Neural crest cell (in vitro differentiated cells): ENCODE data around the gene GALNT18. TPM values are rescaled to one million over a fixed set of nuclear protein-coding genes. Genes with fewer than 3 reads are reported as not detected.

Source experiments
- DNase-seq: peaks from one replicate; pipeline ENCODE4 v3.0.0; 2021; ENCODE audit warnings: low read depth, mixed read lengths, low spot score
- H3K27ac Mint-ChIP-seq: one replicate; pipeline ENCODE4 v1.8.0; 2021; ENCODE audit warnings: mild to moderate bottlenecking, mixed read lengths; ENCODE audit not compliant: unreplicated experiment
- H3K27me3 Mint-ChIP-seq: 2 replicates; pipeline ENCODE4 v1.8.0; 2021; ENCODE audit warnings: low read depth, mild to moderate bottlenecking, mixed read lengths
- H3K36me3 Mint-ChIP-seq: 2 replicates; pipeline ENCODE4 v1.8.0; 2021; ENCODE audit warnings: low read depth, mild to moderate bottlenecking, mixed read lengths
- H3K4me1 Mint-ChIP-seq: 2 replicates; pipeline ENCODE4 v1.8.0; 2021; ENCODE audit warnings: mixed read lengths
- H3K4me3 Mint-ChIP-seq: one replicate; pipeline ENCODE4 v1.8.0; 2021; ENCODE audit warnings: mild to moderate bottlenecking, mixed read lengths
- H3K9me3 Mint-ChIP-seq: 2 replicates; pipeline ENCODE4 v1.8.0; 2021; ENCODE audit warnings: mixed read lengths
- CTCF ChIP-seq: fragments of 200-600 bp; sonication (generic); conservative IDR thresholded peaks from 2 replicates; pipeline ENCODE4 v1.5.0; 2021; ENCODE audit warnings: antibody characterized with exemption, mild to moderate bottlenecking
- total RNA-seq: library from RNA; stranded (reverse); gene quantifications from 2 replicates; pipeline ENCODE4 v1.2.1, GENCODE V29; 2021

Gene GALNT18
- total RNA-seq, 1 donor from 2014 or later = 2.8 TPM

- H3K9me3 Mint-ChIP-seq = no peaks in the 10 kb centered on the region
- H3K36me3 Mint-ChIP-seq = no peaks in the 10 kb centered on the region
- H3K4me1 Mint-ChIP-seq = peaks cover 3% of the 10 kb centered on the region
- peaks cover 7% of the 10 kb centered on the region for H3K27me3 Mint-ChIP-seq
- no peak overlapping the region for H3K27ac Mint-ChIP-seq
- H3K4me3 Mint-ChIP-seq = no peak overlapping the region
- no peak for DNase-seq
- TF ChIP-seq CTCF = no peak
Measured at GRCh38 chr11:11660363-11660740, 38.5 kb upstream of the GALNT18 start.

GRCh38 chr11:11659567-11660362, 38.0 kb upstream of the GALNT18 start:
- DNase-seq = no peak
- H3K36me3 Mint-ChIP-seq = no peaks in the 10 kb centered on the region
- no peaks in the 10 kb centered on the region for H3K9me3 Mint-ChIP-seq
- H3K4me3 Mint-ChIP-seq = no peak overlapping the region
- peaks cover 3% of the 10 kb centered on the region for H3K4me1 Mint-ChIP-seq
- H3K27ac Mint-ChIP-seq = no peak overlapping the region
- no peak for TF ChIP-seq CTCF
- H3K27me3 Mint-ChIP-seq = peaks cover 11% of the 10 kb centered on the region

GRCh38 chr11:11657218-11657955, 35.6 kb upstream of the GALNT18 start:
- TF ChIP-seq CTCF = no peak
- DNase-seq = no peak
- peaks cover 3% of the 10 kb centered on the region for H3K4me1 Mint-ChIP-seq
- H3K36me3 Mint-ChIP-seq = no peaks in the 10 kb centered on the region
- H3K4me3 Mint-ChIP-seq = no peak overlapping the region
- no peaks in the 10 kb centered on the region for H3K9me3 Mint-ChIP-seq
- peaks cover 12% of the 10 kb centered on the region for H3K27me3 Mint-ChIP-seq
- no peak overlapping the region for H3K27ac Mint-ChIP-seq

- Mint-ChIP-seq H3K4me1 (peaks cover 7% of the 10 kb centered on the region), H3K36me3 (no peaks in the 10 kb centered on the region), H3K9me3 (peaks cover 3% of the 10 kb centered on the region), H3K4me3 (no peak overlapping the region), H3K27ac (no peak overlapping the region), H3K27me3 (no peaks in the 10 kb centered on the region)
- DNase-seq = no peak
- no peak for TF ChIP-seq CTCF
Measured at GRCh38 chr11:11641581-11641980, 19.8 kb upstream of the GALNT18 start.

GRCh38 chr11:11640996-11641395, 19.2 kb upstream of the GALNT18 start:
- Mint-ChIP-seq H3K27ac (no peak overlapping the region), H3K27me3 (no peaks in the 10 kb centered on the region), H3K36me3 (no peaks in the 10 kb centered on the region), H3K4me1 (peaks cover 2% of the 10 kb centered on the region), H3K4me3 (no peak overlapping the region), H3K9me3 (peaks cover 3% of the 10 kb centered on the region)
- TF ChIP-seq CTCF = no peak
- DNase-seq = no peak
